Measurements from ENCODE around the gene MLEC. TPM values are rescaled to one million over a fixed set of nuclear protein-coding genes. Genes with fewer than 3 reads are reported as not detected.

MLEC gene
- total RNA-seq, 1 donor from 2014 or later = 100 TPM

GRCh38 chr12:120692524-120693033 lies 5.6 kb downstream of the MLEC start:
- no peak overlapping the region for H3K27ac Mint-ChIP-seq
- no peaks in the 10 kb centered on the region for H3K27me3 ChIP-seq
- H3K4me1 Mint-ChIP-seq = peaks cover 71% of the 10 kb centered on the region
- H3K27ac ChIP-seq = no peak overlapping the region
- H3K4me3 Mint-ChIP-seq = no peak overlapping the region
- peaks cover 18% of the 10 kb centered on the region for H3K27me3 Mint-ChIP-seq (ENCODE audit: insufficient read depth, low read depth)
- H4K20me1 ChIP-seq (ENCODE audit: low read depth) = peaks cover 88% of the 10 kb centered on the region
- H3K79me2 ChIP-seq (ENCODE audit: low read depth) = peaks cover 58% of the 10 kb centered on the region
- no peak overlapping the region for H2AFZ ChIP-seq (replicated peaks)
- H3K4me1 ChIP-seq = peaks cover 37% of the 10 kb centered on the region
- H3K9me3 Mint-ChIP-seq = no peaks in the 10 kb centered on the region
- no peak for TF ChIP-seq EZH2phosphoT487 (IDR thresholded peaks at IDR 0.05)
- no peak for TF ChIP-seq EZH2 (IDR thresholded peaks at IDR 0.05)
- no peak for TF ChIP-seq CTCF (IDR thresholded peaks at IDR 0.05)
- peaks cover 29% of the 10 kb centered on the region for H3K36me3 Mint-ChIP-seq
- H3K36me3 ChIP-seq = no peaks in the 10 kb centered on the region
- no peak overlapping the region for H3K4me2 ChIP-seq
- no peaks in the 10 kb centered on the region for H3K9me3 ChIP-seq (ENCODE audit: low read depth)
- H3K9ac ChIP-seq = no peak overlapping the region
- H3F3A ChIP-seq (ENCODE audit: low read depth) = peaks cover 21% of the 10 kb centered on the region
- no peak overlapping the region for H3K4me3 ChIP-seq
- no peak for DNase-seq (ENCODE audit: low spot score)

- Histone ChIP-seq H3K4me1 (peaks cover 24% of the 10 kb centered on the region), H3K36me3 (no peaks in the 10 kb centered on the region), H3K9ac (no peak overlapping the region), H3K79me2 (ENCODE audit: low read depth) (peaks cover 45% of the 10 kb centered on the region), H4K20me1 (ENCODE audit: low read depth) (peaks cover 83% of the 10 kb centered on the region), H3F3A (ENCODE audit: low read depth) (peaks cover 21% of the 10 kb centered on the region), H2AFZ (replicated peaks) (no peak overlapping the region), H3K9me3 (ENCODE audit: low read depth) (no peaks in the 10 kb centered on the region), H3K4me3 (no peak overlapping the region), H3K4me2 (peak overlapping the region; percentile 35), H3K27me3 (no peaks in the 10 kb centered on the region), H3K27ac (no peak overlapping the region)
- peaks cover 32% of the 10 kb centered on the region for H3K36me3 Mint-ChIP-seq
- peak overlapping the region; percentile 61 for H3K4me3 Mint-ChIP-seq
- H3K27ac Mint-ChIP-seq = peak overlapping the region; percentile 59
- H3K9me3 Mint-ChIP-seq = no peaks in the 10 kb centered on the region
- peak; percentile 68 for DNase-seq (ENCODE audit: low spot score)
- H3K4me1 Mint-ChIP-seq = peaks cover 59% of the 10 kb centered on the region
- TF ChIP-seq CTCF (IDR thresholded peaks at IDR 0.05) (no peak), EZH2 (IDR thresholded peaks at IDR 0.05) (no peak), EZH2phosphoT487 (IDR thresholded peaks at IDR 0.05) (no peak)
- peaks cover 11% of the 10 kb centered on the region for H3K27me3 Mint-ChIP-seq (ENCODE audit: insufficient read depth, low read depth)
Measured at GRCh38 chr12:120693848-120694247, 6.9 kb downstream of the MLEC start.

GRCh38 chr12:120696626-120697025 lies 9.7 kb downstream of the MLEC start:
- H3K27me3 ChIP-seq = no peaks in the 10 kb centered on the region
- no peak overlapping the region for H3K27ac ChIP-seq
- no peak for TF ChIP-seq EZH2phosphoT487 (IDR thresholded peaks at IDR 0.05)
- no peak for TF ChIP-seq CTCF (IDR thresholded peaks at IDR 0.05)
- no peak for TF ChIP-seq EZH2 (IDR thresholded peaks at IDR 0.05)
- no peaks in the 10 kb centered on the region for H3K9me3 ChIP-seq (ENCODE audit: low read depth)
- peaks cover 21% of the 10 kb centered on the region for H3F3A ChIP-seq (ENCODE audit: low read depth)
- no peaks in the 10 kb centered on the region for H3K9me3 Mint-ChIP-seq
- H3K36me3 Mint-ChIP-seq = peaks cover 43% of the 10 kb centered on the region
- peaks cover 17% of the 10 kb centered on the region for H3K79me2 ChIP-seq (ENCODE audit: low read depth)
- H3K4me2 ChIP-seq = no peak overlapping the region
- peaks cover 55% of the 10 kb centered on the region for H4K20me1 ChIP-seq (ENCODE audit: low read depth)
- H3K4me3 Mint-ChIP-seq = no peak overlapping the region
- no peak overlapping the region for H3K4me3 ChIP-seq
- H3K27me3 Mint-ChIP-seq (ENCODE audit: insufficient read depth, low read depth) = peaks cover 11% of the 10 kb centered on the region
- H3K36me3 ChIP-seq = no peaks in the 10 kb centered on the region
- H3K4me1 Mint-ChIP-seq = peaks cover 34% of the 10 kb centered on the region
- no peak overlapping the region for H3K27ac Mint-ChIP-seq
- no peak overlapping the region for H3K9ac ChIP-seq
- peaks cover 19% of the 10 kb centered on the region for H3K4me1 ChIP-seq
- H2AFZ ChIP-seq (replicated peaks) = no peak overlapping the region
- no peak for DNase-seq (ENCODE audit: low spot score)

Data from neural progenitor cell (in vitro differentiated cells).